ENCODE results near the gene BOD1L1.

Gene BOD1L1

DNA sequence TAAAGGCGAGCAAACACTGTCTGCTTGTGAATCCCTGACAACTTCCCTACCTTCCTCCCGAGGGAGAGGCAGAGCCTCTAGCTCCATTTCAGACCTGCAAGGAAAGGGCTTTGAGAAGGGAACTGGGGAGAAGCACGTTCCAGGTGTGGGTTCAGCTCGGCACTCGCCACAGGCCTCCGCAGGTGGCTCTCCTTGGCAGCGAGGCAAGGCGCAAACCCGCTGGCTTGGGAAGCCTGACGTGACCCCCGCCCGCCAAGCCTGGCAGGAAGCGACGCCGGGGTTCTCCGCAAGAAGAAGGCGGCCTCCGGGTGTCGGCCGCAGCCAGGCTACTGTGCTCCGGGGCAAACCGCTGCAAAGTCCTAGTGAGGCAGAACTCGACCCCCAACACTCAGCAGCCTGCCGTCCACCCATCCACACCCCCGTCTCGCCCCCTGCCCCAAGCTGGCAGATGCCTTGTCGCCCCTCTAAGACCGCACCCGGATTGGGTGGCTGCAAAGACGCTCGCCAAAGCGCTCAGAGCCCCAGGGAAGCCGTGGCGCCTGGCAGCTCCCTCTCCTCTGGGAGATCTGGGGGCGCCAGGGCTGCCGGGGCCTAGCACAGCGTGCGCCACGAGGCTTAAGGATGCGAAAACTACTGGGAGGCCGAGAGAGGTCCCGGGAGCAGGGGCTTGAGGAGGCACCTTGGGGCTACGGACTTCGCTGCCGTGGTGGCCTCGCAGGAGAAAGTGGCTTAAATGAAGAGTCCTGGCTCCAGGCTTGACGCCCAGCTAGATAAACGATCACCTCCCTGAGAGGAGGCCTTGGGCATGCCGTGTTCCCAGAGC is 105.0 kb downstream of the BOD1L1 start:
- peak; percentile 49 for DNase-seq

DNA sequence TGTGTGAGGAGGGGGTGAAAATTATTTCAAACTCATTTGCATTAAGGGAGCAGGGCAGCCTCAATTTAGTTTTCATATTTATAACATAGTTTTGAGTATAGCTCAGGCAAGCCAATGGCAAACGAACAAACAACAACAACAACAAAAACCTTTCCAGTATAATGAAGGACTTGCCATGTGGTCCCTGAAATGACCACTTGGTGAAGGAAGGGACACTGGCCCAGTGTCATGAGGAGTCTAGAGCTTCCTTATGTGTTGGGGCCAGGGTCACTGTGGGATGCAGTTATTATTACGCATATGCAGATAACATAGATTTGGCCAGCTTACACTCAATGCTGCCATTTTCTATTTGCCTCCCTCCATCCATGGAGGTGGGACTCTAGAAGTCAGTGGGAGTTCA is 106.5 kb downstream of the BOD1L1 start:
- no peak for DNase-seq

Data from right forelimb (tissue), 1 donor.